ENCODE data around the gene PSMB1.

- TF ChIP-seq GATA3 (IDR thresholded peaks at IDR 0.05; ENCODE audit: low read depth, low read length) (no peak), GATA2 (IDR thresholded peaks at IDR 0.05; ENCODE audit: low read depth, low read length) (no peak)
These were observed 8.4 kb upstream of the PSMB1 start for GRCh38 chr6:170561555-170561954.
